ENCODE data around the gene TCEAL1.

GRCh38 chrX:103637604-103638338 is 9.0 kb downstream of the TCEAL1 start:
- TF ChIP-seq MEF2A (IDR thresholded peaks at IDR 0.05; ENCODE audit: borderline replicate concordance, low read depth) = no peak
- TF ChIP-seq EP300 (IDR thresholded peaks at IDR 0.05; ENCODE audit: borderline replicate concordance in 1 of 2, low read depth in 1 of 2, low read length in 1 of 2) = no peak
- no peak for TF ChIP-seq CTCF (IDR thresholded peaks at IDR 0.05)
- no peak for TF ChIP-seq EZH2phosphoT487 (IDR thresholded peaks at IDR 0.05; ENCODE audit: borderline replicate concordance, low read depth)
- no peak for TF ChIP-seq TAF1 (IDR thresholded peaks at IDR 0.05; ENCODE audit: borderline replicate concordance, low read depth, low read length)
